ENCODE results near the gene CDKN1B. TPM values are rescaled to one million over a fixed set of nuclear protein-coding genes. Genes with fewer than 3 reads are reported as not detected.

Gene CDKN1B
- total RNA-seq, 3 donors from 2014 or later: 46.7 to 71.1 (median 53.0) TPM

- Histone ChIP-seq H3K36me3 (ENCODE audit: low read depth) (no peaks in the 10 kb centered on the region), H3K9me3 (no peaks in the 10 kb centered on the region), H3K4me3 (no peak overlapping the region), H3K4me1 (ENCODE audit: low read depth) (peaks cover 31% of the 10 kb centered on the region)
- DNase-seq (no peak), ATAC-seq (no peak)
- TF ChIP-seq CTCF (IDR thresholded peaks at IDR 0.05): no peak
- intact Hi-C loops (cut with DNase I, micrococcal nuclease): no loop called here
Measured at GRCh38 chr12:12721814-12722434, 4.8 kb downstream of the CDKN1B start.

- H3K4me1 ChIP-seq (ENCODE audit: low read depth): peaks cover 32% of the 10 kb centered on the region
- H3K36me3 ChIP-seq (ENCODE audit: low read depth): no peaks in the 10 kb centered on the region
- H3K9me3 ChIP-seq: no peaks in the 10 kb centered on the region
- intact Hi-C loops (cut with DNase I, micrococcal nuclease): no loop called here
- no peak for DNase-seq
- no peak for TF ChIP-seq CTCF (IDR thresholded peaks at IDR 0.05)
- no peak for ATAC-seq
- no peak overlapping the region for H3K4me3 ChIP-seq
Measured at GRCh38 chr12:12722435-12723148, 5.4 kb downstream of the CDKN1B start.

- DNase-seq (no peak), ATAC-seq (no peak)
- peak overlapping the region; percentile 63 for H3K4me3 ChIP-seq
- peaks cover 32% of the 10 kb centered on the region for H3K4me1 ChIP-seq (ENCODE audit: low read depth)
- intact Hi-C loops (cut with DNase I, micrococcal nuclease): no loop called here
- no peaks in the 10 kb centered on the region for H3K36me3 ChIP-seq (ENCODE audit: low read depth)
- H3K9me3 ChIP-seq: no peaks in the 10 kb centered on the region
- no peak for TF ChIP-seq CTCF (IDR thresholded peaks at IDR 0.05)
Measured at GRCh38 chr12:12723149-12723680, 6.0 kb downstream of the CDKN1B start.

- intact Hi-C loops (cut with DNase I, micrococcal nuclease): no loop called here
- H3K9me3 ChIP-seq: no peaks in the 10 kb centered on the region
- H3K4me1 ChIP-seq (ENCODE audit: low read depth): peaks cover 32% of the 10 kb centered on the region
- ATAC-seq: peak; percentile 28
- DNase-seq: peak; percentile 59 to 74 (median 68)
- H3K36me3 ChIP-seq (ENCODE audit: low read depth): no peaks in the 10 kb centered on the region
- TF ChIP-seq CTCF (IDR thresholded peaks at IDR 0.05): no peak
- H3K4me3 ChIP-seq: peak overlapping the region; percentile 63
Measured at GRCh38 chr12:12723681-12724420, 6.7 kb downstream of the CDKN1B start.

- H3K36me3 ChIP-seq (ENCODE audit: low read depth): no peaks in the 10 kb centered on the region
- no peak for TF ChIP-seq CTCF (IDR thresholded peaks at IDR 0.05)
- peaks cover 30% of the 10 kb centered on the region for H3K4me1 ChIP-seq (ENCODE audit: low read depth)
- no peaks in the 10 kb centered on the region for H3K9me3 ChIP-seq
- ATAC-seq (peak; percentile 0), DNase-seq (peak in 1 of 3 donors; percentile 51)
- intact Hi-C loops (cut with DNase I, micrococcal nuclease): no loop called here
- peak overlapping the region; percentile 63 for H3K4me3 ChIP-seq
Measured at GRCh38 chr12:12724421-12725085, 7.4 kb downstream of the CDKN1B start.
